ENCODE measurements around the gene CSTPP1. TPM values are rescaled to one million over a fixed set of nuclear protein-coding genes. Genes with fewer than 3 reads are reported as not detected.

The CSTPP1 gene
- total RNA-seq, 1 experiment from 2014 or later, result 88.3 TPM

GRCh38 chr11:46972821-46973220 is 36.3 kb downstream of the CSTPP1 start:
- no peak for DNase-seq
- no TSS peak for BruUV-seq (replicated peaks)
- no peaks in the 10 kb centered on the region; the same call in 1 of the 2 replicates for H4K20me1 ChIP-seq (ENCODE audit: insufficient read depth)
- intact Hi-C loops (cut with micrococcal nuclease; ENCODE audit: unreplicated experiment), result no loop called here
- no peak overlapping the region for H3K4me2 ChIP-seq
- H2AFZ ChIP-seq, result no peak overlapping the region
- no peaks in the 10 kb centered on the region for H3K9me3 ChIP-seq (ENCODE audit: insufficient read depth, low read depth)
- POLR2A ChIA-PET (ENCODE audit: unreplicated experiment), result interaction anchor here (0.6 kb wide), 1 partner anchor 28 kb away, joined by 3 read pairs; no protein-coding TSS in a partner anchor
- H3F3A ChIP-seq (ENCODE audit: insufficient read depth, low read depth), result peaks cover 6% of the 10 kb centered on the region; the same call in 1 of the 2 replicates
- no peak overlapping the region for H3K4me3 ChIP-seq
- peaks cover 7% of the 10 kb centered on the region; the same call in 1 of the 2 replicates for H3K4me1 ChIP-seq (replicated peaks; ENCODE audit: insufficient read depth)
- no peaks in the 10 kb centered on the region for H3K79me2 ChIP-seq (ENCODE audit: low read depth)
- H3K9me2 ChIP-seq (ENCODE audit: insufficient read depth), result no peaks in the 10 kb centered on the region; the same call in 1 of the 2 replicates
- H3K27ac ChIP-seq, result no peak overlapping the region
- no peaks in the 10 kb centered on the region; the same call in 1 of the 2 replicates for H3K36me3 ChIP-seq (ENCODE audit: low read depth)
- H3K27me3 ChIP-seq (ENCODE audit: insufficient read depth, low read depth), result no peaks in the 10 kb centered on the region
- CTCF ChIA-PET, result no interaction called here
- TF ChIP-seq EZH2 (IDR thresholded peaks at IDR 0.05; ENCODE audit: low read depth), result no peak
- no peak for TF ChIP-seq CTCF (conservative IDR thresholded peaks at IDR 0.05)

GRCh38 chr11:46976182-46976854 is 39.8 kb downstream of the CSTPP1 start:
- TF ChIP-seq EZH2 (IDR thresholded peaks at IDR 0.05; ENCODE audit: low read depth) (no peak), CTCF (conservative IDR thresholded peaks at IDR 0.05) (no peak)
- H3K79me2 ChIP-seq (ENCODE audit: low read depth), result no peaks in the 10 kb centered on the region
- intact Hi-C loops (cut with micrococcal nuclease; ENCODE audit: unreplicated experiment), result no loop called here
- POLR2A ChIA-PET (ENCODE audit: unreplicated experiment), result no interaction called here
- peaks cover 6% of the 10 kb centered on the region; the same call in 1 of the 2 replicates for H3F3A ChIP-seq (ENCODE audit: insufficient read depth, low read depth)
- H3K4me3 ChIP-seq, result no peak overlapping the region
- H2AFZ ChIP-seq, result no peak overlapping the region
- no peaks in the 10 kb centered on the region; the same call in 1 of the 2 replicates for H3K9me2 ChIP-seq (ENCODE audit: insufficient read depth)
- H4K20me1 ChIP-seq (ENCODE audit: insufficient read depth), result peaks cover 4% of the 10 kb centered on the region
- no TSS peak for BruUV-seq (replicated peaks)
- peaks cover 14% of the 10 kb centered on the region; the same call in 1 of the 2 replicates for H3K4me1 ChIP-seq (replicated peaks; ENCODE audit: insufficient read depth)
- CTCF ChIA-PET, result interaction anchor here (0.6 kb wide), 1 partner anchor 127 kb away, joined by 3 read pairs; no protein-coding TSS in a partner anchor
- no peak overlapping the region for H3K27ac ChIP-seq
- no peaks in the 10 kb centered on the region for H3K27me3 ChIP-seq (ENCODE audit: insufficient read depth, low read depth)
- no peak overlapping the region for H3K4me2 ChIP-seq
- H3K36me3 ChIP-seq (ENCODE audit: low read depth), result no peaks in the 10 kb centered on the region; the same call in 1 of the 2 replicates
- DNase-seq, result no peak
- no peaks in the 10 kb centered on the region for H3K9me3 ChIP-seq (ENCODE audit: insufficient read depth, low read depth)

GRCh38 chr11:46977038-46977813 is 40.7 kb downstream of the CSTPP1 start:
- Histone ChIP-seq H3K27ac (no peak overlapping the region), H3K9me2 (ENCODE audit: insufficient read depth) (no peaks in the 10 kb centered on the region; the same call in 1 of the 2 replicates), H3K9me3 (ENCODE audit: insufficient read depth, low read depth) (no peaks in the 10 kb centered on the region), H3K27me3 (ENCODE audit: insufficient read depth, low read depth) (no peaks in the 10 kb centered on the region), H3F3A (ENCODE audit: insufficient read depth, low read depth) (peaks cover 6% of the 10 kb centered on the region; the same call in 1 of the 2 replicates), H3K4me3 (no peak overlapping the region), H3K4me2 (no peak overlapping the region), H4K20me1 (ENCODE audit: insufficient read depth) (peaks cover 4% of the 10 kb centered on the region), H3K79me2 (ENCODE audit: low read depth) (no peaks in the 10 kb centered on the region), H3K4me1 (replicated peaks; ENCODE audit: insufficient read depth) (peaks cover 14% of the 10 kb centered on the region; the same call in 1 of the 2 replicates), H2AFZ (no peak overlapping the region), H3K36me3 (ENCODE audit: low read depth) (no peaks in the 10 kb centered on the region; the same call in 1 of the 2 replicates)
- intact Hi-C loops (cut with micrococcal nuclease; ENCODE audit: unreplicated experiment), result no loop called here
- BruUV-seq (replicated peaks), result no TSS peak
- DNase-seq, result no peak
- ChIA-PET POLR2A (ENCODE audit: unreplicated experiment) (interaction anchor here (0.5 kb wide), 1 partner anchor 61 kb away, joined by 10 read pairs; no protein-coding TSS in a partner anchor), CTCF (no interaction called here)
- TF ChIP-seq CTCF (conservative IDR thresholded peaks at IDR 0.05) (no peak), EZH2 (IDR thresholded peaks at IDR 0.05; ENCODE audit: low read depth) (no peak)
